Epidermal melanocyte (primary cell): Measurements from ENCODE around the gene ITGB6.
"Not testable (repeated sequence)": the region's sequence is repeated elsewhere in the genome, so short reads cannot be mapped to it uniquely, and the experiment has no call there.

Experiments used
- DNase-seq: peaks from one replicate; pipeline ENCODE4 v3.0.0; 2011; ENCODE audit warnings: low spot score; ENCODE audit not compliant: insufficient read length

Gene ITGB6

DNA sequence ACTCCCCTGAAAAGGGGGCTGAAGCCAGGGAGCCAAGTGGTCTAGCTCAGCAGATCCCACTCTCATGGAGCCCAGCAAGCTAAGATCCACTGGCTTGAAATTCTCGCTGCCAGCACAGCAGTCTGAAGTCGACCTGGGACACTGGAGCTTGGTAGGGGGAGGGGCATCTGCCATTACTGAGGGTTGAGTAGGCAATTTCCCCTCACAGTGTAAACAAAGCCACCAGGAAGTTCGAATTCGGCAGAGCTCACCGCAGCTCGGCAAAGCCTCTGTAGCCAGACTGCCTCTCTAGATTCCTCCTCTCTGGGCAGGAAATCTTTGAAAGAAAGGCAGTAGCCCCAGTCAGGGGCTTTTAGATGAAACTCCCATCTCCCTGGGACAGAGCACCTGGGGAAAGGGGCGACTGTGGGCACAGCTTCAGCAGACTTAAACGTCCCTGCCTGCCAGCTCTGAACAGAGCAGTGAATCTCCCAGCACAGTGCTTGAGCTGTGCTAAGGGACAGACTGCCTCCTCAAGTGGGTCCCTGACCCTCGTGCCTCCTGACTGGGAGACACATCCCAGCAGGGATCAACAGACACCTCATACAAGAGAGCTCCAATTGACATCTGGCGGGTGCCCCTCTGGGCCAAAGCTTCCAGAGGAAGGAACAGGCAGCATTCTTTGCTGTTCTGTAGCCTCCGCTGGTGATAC, 18.8 kb downstream of the ITGB6 start:
- DNase-seq, result not testable (repeated sequence)

DNA sequence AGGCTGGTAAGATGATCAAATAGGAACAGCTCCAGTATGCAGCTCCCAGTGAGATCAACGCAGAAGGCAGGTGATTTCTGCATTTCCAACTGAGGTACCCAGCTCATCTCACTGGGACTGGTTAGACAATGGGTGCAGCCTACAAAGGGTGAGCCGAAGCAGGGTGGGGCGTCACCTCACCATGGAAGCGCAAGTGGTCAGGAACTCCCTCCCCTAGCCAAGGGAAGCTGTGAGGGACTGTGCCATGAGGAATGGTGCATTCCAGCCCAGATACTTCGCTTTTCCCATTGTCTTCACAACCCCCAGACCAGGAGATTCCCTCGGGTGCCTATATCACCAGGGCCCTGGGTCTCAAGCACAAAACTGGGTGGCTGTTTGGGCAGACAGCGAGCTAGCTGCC, 19.4 kb downstream of the ITGB6 start:
- DNase-seq, result not testable (repeated sequence)

DNA sequence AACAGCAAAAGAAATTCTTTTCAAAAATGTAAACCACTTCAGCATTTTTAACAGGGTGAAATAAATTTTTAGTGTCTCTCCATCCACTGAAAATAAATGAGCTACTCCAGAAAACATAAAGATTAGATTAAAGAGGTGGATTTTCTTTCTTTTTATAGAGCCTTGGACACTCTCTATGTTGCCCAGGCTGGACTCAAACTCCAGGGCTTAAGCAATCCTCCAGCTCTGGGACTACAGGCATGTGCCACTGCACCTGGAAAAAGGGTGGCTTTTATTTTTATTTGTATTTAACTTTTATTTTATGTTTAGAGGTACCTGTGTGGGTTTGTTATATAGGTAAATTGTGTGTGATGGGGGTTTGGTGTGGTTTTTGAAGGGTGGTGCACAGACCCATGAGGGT, 19.9 kb downstream of the ITGB6 start:
- no peak for DNase-seq

DNA sequence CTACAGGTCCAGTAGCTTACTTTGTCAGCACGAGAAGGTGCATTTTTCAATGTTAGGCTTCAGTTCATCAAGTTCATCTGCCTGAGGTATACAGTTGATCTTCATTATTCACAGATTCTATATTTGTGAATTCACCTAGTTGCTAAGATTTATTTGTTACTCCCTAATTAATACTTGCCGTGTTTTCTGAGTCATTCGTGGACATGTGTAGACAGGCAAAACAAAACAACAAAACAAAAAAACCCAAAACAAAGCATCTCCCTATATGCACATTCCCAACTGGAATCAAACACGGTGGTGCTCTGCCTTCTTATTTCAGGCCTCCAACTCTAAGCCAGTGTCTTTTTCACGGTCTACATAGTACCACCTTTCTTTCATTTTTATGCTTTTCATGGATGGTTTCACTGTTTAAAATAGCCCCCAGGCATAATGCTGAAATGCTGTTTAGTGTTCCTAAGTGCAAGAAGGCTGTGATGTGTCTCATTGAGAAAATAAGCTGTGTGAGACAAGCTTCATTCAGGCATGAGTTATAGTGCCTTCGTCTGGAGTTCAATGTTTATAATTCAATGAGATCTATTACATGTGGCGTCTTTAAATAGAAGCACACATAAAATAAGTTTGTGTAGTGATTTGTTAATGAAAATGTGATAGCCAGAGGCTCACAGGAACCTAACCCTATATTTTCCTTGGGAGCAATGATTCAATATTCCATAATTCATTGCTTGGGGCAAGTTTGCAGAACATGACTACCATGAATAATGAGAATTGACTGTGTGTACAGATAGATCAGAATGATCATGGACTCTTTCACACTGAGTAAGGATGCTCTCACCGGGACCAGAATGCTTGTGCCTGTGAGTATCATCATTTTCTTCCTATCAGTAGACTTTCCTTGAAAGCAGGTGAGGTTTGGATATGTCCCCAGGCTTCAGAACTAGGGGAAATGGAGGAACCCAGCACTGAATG, 24.6 kb downstream of the ITGB6 start:
- no peak for DNase-seq

- no peak for DNase-seq
These were observed 25.8 kb downstream of the ITGB6 start for GRCh38 chr2:160174322-160174721.

GRCh38 chr2:160169988-160170387, 30.1 kb downstream of the ITGB6 start:
- DNase-seq, result no peak

GRCh38 chr2:160169471-160169870, 30.6 kb downstream of the ITGB6 start:
- no peak for DNase-seq

DNA sequence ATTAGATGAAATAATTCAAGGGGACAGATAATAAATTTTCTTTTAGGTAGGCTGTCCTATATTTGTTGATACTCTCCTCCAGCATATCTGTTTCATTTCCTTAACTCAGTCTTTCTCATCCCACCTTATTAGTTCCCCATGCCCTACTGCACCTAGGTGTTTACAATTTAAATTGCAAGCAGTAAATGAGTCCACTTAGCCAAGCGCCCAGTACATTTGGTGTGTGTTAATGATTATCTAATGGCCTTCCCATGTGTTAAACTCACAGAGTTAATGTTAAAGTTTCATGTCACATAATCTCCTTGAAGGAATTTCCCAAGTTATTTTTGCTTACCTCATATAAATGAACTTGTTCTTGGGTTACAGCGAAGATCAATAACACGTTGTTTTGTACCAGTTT, 31.2 kb downstream of the ITGB6 start:
- DNase-seq, result no peak

DNA sequence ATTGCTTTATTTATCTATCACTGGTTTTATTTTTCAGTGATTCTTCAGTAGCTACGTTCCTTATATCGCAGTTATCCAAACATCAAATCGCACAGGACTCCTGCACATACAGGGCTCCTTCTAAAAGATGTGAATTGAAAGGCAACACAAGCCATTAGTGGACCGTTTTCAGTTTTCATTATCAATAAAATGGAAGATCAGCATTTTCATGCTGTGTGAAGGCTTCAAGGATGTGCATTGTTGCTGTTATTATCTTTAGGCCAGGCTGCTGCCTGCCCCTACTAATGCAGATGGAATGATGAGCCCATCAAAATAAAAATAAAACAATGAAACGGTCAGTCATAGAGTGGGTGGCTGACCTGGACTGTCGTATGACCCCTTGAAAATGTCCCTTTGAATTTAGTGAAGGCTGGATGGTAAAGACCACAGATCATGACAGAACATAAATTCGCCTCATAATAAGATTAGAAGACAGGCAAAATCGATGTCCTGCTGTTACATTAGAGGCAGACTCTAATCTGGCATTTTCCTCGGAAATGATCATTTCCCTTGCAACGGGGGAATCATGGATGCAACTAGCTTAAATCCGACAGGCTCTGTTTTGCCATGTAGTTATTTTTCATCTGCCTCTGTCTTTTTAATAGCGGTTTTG, 32.9 kb downstream of the ITGB6 start:
- DNase-seq, result no peak

- DNase-seq, result no peak
These were observed 34.1 kb downstream of the ITGB6 start for GRCh38 chr2:160165996-160166395.

- DNase-seq, result no peak
These were observed 35.0 kb downstream of the ITGB6 start for GRCh38 chr2:160165081-160165480.

GRCh38 chr2:160157861-160158829, 41.9 kb downstream of the ITGB6 start:
- no peak for DNase-seq

- no peak for DNase-seq
These were observed 43.4 kb downstream of the ITGB6 start for GRCh38 chr2:160156665-160157064.

DNA sequence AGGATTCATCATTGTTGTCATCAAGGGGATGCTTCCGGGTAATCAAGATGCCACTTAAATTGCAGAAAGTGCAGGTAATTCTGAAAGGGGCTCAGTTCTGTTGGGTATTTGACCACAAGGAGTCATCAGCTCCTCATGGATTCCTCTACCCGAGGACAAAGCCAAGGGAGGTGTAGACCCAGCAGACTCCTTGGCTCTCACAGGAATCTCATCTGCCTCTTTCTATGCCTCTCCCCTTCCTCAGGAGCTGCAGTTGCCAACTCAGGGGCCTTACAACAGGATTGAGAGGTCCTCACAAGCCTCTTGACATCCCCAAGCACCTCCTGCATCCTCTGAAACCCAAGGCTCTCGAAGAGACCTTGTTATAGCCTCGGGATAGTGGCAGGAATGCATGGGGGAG, 44.0 kb downstream of the ITGB6 start:
- no peak for DNase-seq

GRCh38 chr2:160148419-160148818, 51.7 kb downstream of the ITGB6 start:
- DNase-seq, result not testable (repeated sequence)

GRCh38 chr2:160145471-160145870, 54.6 kb downstream of the ITGB6 start:
- DNase-seq, result no peak

DNA sequence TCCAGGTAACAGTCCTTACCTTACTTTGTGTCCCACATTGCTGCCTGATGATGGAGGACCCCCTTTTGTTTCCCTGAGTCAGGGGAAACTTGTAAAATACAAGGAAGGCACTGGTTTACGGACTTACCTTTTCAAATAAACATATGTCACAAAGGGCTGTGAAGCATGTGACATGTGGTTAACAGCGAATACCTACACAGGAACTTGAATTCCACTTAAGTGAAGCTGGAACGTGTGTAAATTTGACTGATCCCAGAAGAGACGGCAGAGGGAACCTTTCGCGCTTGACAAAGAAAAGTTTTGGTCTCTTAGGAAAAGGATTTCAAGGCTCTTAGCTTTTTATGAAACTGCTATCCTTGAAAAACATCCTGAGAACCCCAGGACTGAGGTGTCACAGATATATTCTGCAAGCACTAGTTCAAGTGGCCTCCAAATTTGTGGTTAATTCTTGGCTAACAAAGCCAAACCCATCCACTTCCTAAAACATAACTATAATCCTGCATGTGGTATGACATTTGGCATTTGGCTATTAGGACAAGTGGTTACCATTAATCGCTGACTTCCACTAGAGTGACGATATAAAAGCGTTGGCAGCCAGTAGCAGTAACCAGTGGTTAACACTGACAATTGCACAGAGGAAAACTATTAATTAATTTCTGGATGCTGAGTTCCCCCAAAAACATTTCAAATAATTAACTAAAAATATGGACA, 55.6 kb downstream of the ITGB6 start:
- no peak for DNase-seq

DNA sequence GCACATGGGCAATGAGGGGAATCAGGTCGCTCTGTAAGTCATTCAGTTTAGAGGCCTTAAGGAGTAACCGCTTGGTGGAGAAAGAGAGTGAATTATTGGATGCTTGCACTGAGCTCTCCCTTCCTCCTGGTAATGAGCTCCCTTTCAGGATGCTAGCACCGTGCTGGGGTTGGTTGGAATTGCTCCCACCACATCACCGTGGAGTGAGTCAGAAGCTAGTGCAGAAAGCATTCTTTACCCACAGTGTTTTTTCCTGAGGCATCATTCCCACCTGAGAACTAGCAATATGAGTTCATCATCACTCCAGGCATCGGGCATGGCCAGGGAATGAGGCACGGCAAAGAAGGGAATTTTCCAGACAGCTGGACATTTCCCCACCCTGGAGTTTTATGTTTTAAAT, 57.6 kb downstream of the ITGB6 start:
- no peak for DNase-seq

DNA sequence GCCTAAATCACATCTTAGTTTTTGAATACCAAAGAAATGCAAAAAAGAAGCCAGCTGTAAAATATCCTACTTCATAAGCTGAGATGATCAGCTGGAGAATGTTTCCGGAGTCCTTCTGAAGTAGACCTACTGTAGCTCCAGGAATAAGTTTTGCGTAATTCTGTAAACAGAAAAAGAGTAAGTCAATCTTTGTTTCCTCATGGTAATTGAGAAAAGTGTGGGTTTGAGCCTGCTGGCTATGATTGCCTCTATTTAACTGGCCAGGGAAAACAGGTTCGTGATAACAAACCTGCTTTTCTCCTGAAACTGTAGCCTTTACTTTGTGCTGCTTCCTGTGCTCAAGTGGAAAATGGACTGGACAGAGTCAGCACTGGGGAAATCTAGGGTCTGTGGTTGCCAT, 58.2 kb downstream of the ITGB6 start:
- no peak for DNase-seq

DNA sequence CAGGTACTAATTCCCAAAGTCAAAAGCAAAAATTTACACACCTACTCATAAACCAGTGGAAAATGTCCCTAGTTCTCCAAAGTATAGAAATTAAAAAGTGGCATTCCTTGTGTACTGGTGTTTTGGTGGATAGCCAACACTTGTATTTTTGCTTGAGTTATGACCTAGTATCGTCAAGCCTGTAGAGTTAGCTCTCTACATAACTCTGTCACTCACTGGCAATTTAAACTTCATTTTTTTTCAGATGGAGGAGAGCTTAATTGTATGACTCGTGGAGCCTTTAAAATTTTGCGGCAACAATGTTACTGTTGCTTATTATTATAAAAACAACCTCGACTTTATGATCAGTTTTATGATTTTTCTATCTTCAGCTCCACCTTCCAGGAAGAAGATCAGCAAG, 58.7 kb downstream of the ITGB6 start:
- DNase-seq, result no peak
